Urinary bladder (tissue), 4 donors: ENCODE results near the gene PNMA8A. TPM values are rescaled to one million over a fixed set of nuclear protein-coding genes. Genes with fewer than 3 reads are reported as not detected.

Source experiments
- DNase-seq: peaks from one replicate; pipeline ENCODE4 v3.0.0-alpha.2; 2015; ENCODE audit errors: extremely low spot score
- H3K27ac ChIP-seq: one replicate; pipeline ENCODE4 v1.5.1; 2013; ENCODE audit warnings: low read depth, mild to moderate bottlenecking, moderate library complexity
- H3K36me3 ChIP-seq: one replicate; pipeline ENCODE4 v1.6.1; 2013; ENCODE audit warnings: mild to moderate bottlenecking, moderate library complexity; ENCODE audit not compliant: insufficient read depth
- H3K4me1 ChIP-seq: one replicate; pipeline ENCODE4 v1.6.1; 2013; ENCODE audit warnings: mild to moderate bottlenecking, moderate library complexity; ENCODE audit not compliant: insufficient read depth
- H3K4me3 ChIP-seq: one replicate; pipeline ENCODE4 v1.5.1; 2013; ENCODE audit warnings: low read depth, low read length
- WGBS: extraction: QIAGEN DNeasy Blood & Tissue Kit; methylation state at CpG from one replicate; pipeline ENCODE4 v1.1.7; 2013; 5-methylcytosine and 5-hydroxymethylcytosine counted together
- polyA plus RNA-seq: library from polyadenylated mRNA; stranded (reverse); fragments of 200-250 nt; gene quantifications from one replicate; pipeline ENCODE4 v1.2.3, GENCODE V29; 2013
- total RNA-seq: library from RNA; depleted of rRNA; stranded (reverse); fragments of >200 nt; gene quantifications from one replicate; pipeline ENCODE4 v1.2.3, GENCODE V29; 2014
- donor health status: healthy with polysubstance abuse.
- donor health status: healthy.

The PNMA8A gene
- total and polyA plus RNA-seq, 2 donors: 14.3 to 16.3 TPM

DNA sequence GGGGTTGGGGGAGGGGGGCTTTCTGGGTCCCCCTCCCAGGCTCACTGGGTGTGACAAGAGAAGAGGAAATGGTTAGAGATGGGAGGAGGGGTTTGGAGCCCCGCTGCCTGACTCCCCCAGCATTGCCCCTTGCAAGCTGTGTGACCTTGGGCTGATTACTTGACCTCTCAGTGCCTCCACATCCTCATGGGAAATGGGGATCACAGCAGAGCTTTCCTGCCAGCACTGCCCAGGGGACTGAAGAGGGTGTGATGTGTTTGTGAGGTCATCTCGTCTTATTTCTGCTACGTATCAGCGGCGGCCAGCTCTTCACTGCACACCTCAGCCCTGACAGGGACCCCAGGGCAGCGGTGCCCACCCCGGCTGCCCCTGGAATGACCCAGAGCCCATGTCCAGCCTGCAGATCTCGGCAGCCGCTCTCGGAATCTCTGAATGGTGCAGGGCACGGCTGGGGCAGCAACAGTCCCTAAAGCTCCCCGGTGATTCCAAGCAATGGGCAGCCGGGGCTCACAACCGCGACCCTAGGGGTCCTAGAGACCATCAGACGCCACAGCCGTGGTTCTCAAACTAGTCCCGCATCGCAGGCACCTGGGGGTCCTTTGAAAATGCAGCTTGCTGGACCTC is 15.9 kb upstream of the PNMA8A start:
- no peak overlapping the region for H3K4me3 ChIP-seq
- no peak overlapping the region for H3K27ac ChIP-seq
- no peaks in the 10 kb centered on the region for H3K4me1 ChIP-seq
- no peak for DNase-seq
- H3K36me3 ChIP-seq: no peaks in the 10 kb centered on the region
- WGBS: 10% methylated on average over 19 of the region's 19 CpGs

DNA sequence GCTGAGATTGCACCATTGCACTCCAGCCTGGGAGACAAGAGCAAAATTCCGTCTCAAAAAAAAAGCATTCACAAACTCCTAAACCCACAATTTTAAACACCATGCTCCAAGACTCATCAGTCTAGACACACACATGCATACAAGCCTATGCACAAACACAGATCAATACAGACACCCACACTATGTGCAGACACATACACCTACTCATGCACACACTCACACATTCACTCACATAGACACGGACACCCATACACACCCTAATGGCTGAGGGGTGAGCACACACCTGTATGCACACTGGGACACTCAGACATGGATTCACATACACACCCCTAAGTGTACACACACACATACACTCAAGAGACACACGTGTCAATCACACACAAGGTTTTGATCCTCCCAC is 15.0 kb upstream of the PNMA8A start:
- no peak for DNase-seq
- no peaks in the 10 kb centered on the region for H3K36me3 ChIP-seq
- no peaks in the 10 kb centered on the region for H3K4me1 ChIP-seq
- no peak overlapping the region for H3K27ac ChIP-seq
- 92% methylated on average over 3 of the region's 3 CpGs for WGBS
- H3K4me3 ChIP-seq: no peak overlapping the region

DNA sequence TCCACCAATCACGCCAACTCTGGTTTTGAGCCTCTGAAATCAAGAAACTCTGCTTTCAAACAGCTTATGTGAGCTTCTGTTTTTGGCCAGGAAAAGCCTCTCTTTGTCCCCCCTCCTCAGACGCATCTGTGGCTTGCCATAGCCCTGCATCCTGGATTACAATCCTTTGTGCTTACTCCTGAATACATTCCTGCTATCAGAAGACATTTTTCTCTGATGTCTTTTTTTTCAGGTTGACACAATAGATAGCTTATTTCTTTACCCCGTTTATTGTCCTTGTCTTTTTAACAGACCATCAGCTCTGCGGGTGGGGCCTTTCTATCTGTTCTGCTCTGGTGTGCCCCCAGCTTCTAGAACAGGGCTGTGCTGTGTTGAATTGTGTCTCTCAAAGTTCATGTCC is 13.3 kb upstream of the PNMA8A start:
- Histone ChIP-seq H3K4me1 (no peaks in the 10 kb centered on the region), H3K4me3 (no peak overlapping the region), H3K27ac (no peak overlapping the region), H3K36me3 (no peaks in the 10 kb centered on the region)
- no peak for DNase-seq
- WGBS: 71% methylated on average over 4 of the region's 4 CpGs

DNA sequence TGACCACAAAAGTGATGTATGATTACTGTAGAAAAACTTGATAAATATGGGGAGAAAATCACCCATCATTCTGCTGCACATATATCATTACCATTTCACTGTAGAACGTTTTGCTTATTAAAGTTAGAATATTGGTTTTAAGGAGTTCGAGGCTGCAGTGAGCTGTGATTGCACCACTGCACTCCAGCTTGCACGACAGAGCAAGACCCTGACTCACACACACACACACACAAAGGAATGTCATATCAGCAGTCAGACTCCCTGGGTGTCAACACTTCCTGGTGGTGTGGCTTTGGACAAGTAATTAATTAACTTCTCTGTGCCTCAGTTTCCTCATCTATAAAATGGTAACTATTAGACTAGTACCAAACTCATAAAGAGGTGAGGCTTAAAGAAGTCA is 11.3 kb upstream of the PNMA8A start:
- Histone ChIP-seq H3K4me3 (no peak overlapping the region), H3K36me3 (no peaks in the 10 kb centered on the region), H3K27ac (no peak overlapping the region), H3K4me1 (no peaks in the 10 kb centered on the region)
- 45% methylated on average over 3 of the region's 3 CpGs for WGBS
- no peak for DNase-seq

DNA sequence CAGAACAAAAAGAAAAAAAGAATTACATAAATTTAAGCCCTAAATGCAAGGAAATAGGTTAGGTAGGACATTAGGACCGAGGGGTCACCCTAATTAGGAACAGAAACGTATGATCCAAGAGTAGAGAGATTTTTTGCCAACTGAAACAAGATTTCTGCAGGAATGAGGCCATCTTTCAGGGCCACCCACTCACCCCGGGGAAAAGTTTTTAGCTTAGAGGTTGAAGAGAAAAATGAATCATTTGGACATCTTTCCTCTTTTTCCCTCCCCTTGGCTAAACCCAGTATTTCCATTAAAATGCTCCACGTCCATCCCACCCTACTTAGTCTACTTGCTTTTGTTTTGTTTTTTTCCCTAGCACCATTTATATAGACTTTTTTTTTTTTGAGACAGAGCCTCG is 10.6 kb upstream of the PNMA8A start:
- DNase-seq: peak; percentile 68
- Histone ChIP-seq H3K4me1 (no peaks in the 10 kb centered on the region), H3K4me3 (no peak overlapping the region), H3K27ac (no peak overlapping the region), H3K36me3 (no peaks in the 10 kb centered on the region)
- WGBS: 41% methylated on average over 5 of the region's 5 CpGs

DNA sequence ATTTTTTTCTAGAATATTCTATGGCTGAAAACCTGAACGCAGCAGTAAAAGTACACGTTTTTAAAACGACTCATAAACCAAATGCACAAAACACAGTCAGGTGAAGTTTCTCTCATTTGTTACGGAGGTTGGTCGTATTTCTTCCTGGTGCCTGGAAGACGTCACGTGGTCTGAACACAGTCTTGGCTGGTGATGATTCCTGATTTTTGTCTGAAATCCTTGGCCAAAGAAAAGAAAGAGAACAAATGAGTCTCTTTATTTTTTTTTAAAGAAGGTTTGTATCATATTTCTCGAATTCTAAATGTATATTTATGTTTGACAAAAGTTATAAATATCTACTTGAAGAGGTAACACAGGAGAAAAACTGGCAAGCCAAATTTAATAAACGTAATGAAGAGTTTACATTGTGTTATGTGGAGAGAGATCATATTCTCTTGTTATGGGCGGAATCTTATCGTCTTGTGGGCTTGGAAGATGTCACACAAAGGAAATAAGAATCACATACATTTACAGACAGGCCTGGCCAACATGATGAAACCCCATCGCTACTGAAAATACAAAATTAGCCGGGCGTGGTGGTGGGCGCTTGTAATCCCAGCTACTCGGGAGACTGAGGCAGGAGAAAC is 10.0 kb upstream of the PNMA8A start:
- H3K4me1 ChIP-seq: no peaks in the 10 kb centered on the region
- peak; percentile 67 for DNase-seq
- H3K27ac ChIP-seq: peak overlapping the region; percentile 56
- H3K36me3 ChIP-seq: no peaks in the 10 kb centered on the region
- H3K4me3 ChIP-seq: no peak overlapping the region
- 29% methylated on average over 16 of the region's 16 CpGs for WGBS

DNA sequence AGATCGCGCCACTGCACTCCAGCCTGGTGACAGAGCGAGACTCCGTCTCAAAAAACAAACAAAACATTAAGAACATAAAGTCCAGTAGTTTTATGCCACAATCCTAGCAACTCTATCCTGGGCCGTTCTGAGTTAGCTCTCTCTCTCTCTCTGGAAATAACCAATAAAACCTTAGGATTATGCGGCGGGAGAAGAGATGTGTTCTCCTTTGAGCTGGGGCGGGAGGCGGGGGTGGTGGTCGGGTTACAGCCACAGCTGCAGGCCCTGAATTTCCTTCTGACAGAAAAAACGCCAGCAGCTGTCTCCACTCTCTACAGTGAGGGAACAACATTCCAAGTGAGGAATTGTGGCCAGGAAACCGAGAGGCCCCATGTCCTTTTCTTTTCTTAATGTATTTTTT is 9.1 kb upstream of the PNMA8A start:
- peak; percentile 86 for DNase-seq
- WGBS: 19% methylated on average over 12 of the region's 12 CpGs
- Histone ChIP-seq H3K27ac (no peak overlapping the region), H3K36me3 (no peaks in the 10 kb centered on the region), H3K4me3 (no peak overlapping the region), H3K4me1 (no peaks in the 10 kb centered on the region)

DNA sequence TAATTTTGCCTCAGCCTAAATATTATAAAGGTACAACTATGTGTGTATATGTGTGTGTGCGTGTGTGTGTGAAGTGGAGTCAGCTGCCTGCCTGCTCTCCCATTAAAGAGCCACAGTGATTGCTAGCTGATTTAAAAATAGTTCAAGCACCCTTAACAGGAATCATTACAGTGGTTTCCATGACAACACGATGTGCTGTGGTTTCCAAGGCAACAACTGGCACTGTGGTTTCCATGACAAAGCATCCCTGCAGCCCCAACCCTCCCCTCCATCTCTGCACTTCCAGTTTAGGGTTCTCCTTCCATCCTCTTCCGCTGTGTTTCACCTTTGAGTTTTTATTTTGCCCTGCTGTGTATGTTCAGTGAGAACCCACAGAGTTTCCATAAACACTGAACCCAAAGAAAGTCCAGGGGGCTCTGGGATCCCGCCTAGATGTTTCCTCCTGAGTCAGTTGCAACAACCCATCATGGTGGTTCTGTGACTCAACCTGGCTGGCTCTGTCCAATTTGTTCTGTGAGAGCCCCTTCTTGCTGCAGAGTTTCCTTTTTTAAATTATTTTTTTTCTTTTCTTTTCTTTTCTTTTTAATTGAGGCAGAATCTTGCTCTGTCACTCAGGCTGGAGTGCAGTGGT is 7.1 kb upstream of the PNMA8A start:
- Histone ChIP-seq H3K4me1 (no peaks in the 10 kb centered on the region), H3K27ac (no peak overlapping the region), H3K36me3 (no peaks in the 10 kb centered on the region), H3K4me3 (no peak overlapping the region)
- no peak for DNase-seq
- WGBS: 66% methylated on average over 4 of the region's 4 CpGs

DNA sequence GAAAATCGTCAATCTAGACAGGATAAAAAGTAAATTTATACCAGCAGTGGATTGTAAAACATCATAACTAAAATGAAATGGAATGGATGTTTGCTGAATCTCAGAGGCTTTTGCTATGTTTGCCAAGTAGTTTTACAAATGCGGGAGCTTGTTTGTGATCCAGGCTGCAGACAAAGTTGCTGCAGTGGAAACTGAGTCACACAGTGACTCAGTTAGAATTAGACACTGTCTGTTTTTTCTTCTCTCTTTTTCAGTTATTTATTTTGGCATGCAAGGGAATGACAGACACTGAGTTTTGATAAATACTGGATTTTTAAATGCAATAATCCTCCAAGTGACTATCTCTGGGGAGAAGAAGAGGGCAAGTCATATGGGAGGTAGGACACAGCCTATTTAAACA is 4.6 kb upstream of the PNMA8A start:
- Histone ChIP-seq H3K36me3 (no peaks in the 10 kb centered on the region), H3K4me3 (no peak overlapping the region), H3K27ac (no peak overlapping the region), H3K4me1 (no peaks in the 10 kb centered on the region)
- no peak for DNase-seq
- 48% methylated on average over 2 of the region's 2 CpGs for WGBS

DNA sequence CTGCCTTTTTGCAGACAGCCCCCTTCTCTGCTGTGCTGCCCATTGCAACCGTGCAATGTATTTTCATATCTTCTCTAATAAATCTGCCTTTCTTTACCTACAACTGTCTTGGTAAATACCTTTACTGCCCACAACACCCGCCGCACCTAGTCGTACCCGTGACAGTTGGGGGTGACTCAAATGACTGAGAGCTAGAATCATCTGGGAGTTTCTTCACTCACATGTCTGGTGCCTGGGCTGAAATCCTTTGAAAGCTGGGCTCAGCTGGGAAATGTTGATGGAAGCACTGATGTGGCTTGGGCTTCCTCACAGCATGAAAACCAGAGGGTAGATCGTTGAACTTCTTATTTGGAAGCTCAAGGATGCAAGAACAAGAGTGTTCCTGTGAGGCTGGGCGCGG is 2.8 kb upstream of the PNMA8A start:
- no peak overlapping the region for H3K4me3 ChIP-seq
- H3K36me3 ChIP-seq: no peaks in the 10 kb centered on the region
- no peak for DNase-seq
- WGBS: 89% methylated on average over 8 of the region's 8 CpGs
- no peaks in the 10 kb centered on the region for H3K4me1 ChIP-seq
- no peak overlapping the region for H3K27ac ChIP-seq

DNA sequence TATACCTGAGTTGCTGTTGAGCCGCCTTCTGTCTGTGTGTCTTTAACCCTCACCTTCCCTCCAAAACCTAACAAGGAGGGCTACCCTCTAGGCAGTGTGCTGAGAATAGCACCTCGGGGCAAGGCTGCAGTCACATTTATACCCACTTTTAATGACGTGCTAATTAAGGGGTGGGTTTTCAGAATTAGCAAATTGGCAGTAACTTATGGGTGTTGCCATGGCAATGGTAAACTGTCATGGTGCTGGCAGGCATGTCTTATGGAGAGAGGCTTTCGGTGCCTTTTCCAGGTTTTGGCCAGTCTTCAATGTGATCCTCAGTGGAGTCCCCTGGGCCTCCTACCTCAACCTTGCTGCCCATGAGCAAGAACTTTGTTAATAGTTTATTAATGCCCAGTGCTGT is 1.2 kb upstream of the PNMA8A start:
- 86% methylated on average over 4 of the region's 4 CpGs for WGBS
- H3K27ac ChIP-seq: no peak overlapping the region
- H3K36me3 ChIP-seq: no peaks in the 10 kb centered on the region
- H3K4me3 ChIP-seq: no peak overlapping the region
- H3K4me1 ChIP-seq: no peaks in the 10 kb centered on the region
- no peak for DNase-seq

DNA sequence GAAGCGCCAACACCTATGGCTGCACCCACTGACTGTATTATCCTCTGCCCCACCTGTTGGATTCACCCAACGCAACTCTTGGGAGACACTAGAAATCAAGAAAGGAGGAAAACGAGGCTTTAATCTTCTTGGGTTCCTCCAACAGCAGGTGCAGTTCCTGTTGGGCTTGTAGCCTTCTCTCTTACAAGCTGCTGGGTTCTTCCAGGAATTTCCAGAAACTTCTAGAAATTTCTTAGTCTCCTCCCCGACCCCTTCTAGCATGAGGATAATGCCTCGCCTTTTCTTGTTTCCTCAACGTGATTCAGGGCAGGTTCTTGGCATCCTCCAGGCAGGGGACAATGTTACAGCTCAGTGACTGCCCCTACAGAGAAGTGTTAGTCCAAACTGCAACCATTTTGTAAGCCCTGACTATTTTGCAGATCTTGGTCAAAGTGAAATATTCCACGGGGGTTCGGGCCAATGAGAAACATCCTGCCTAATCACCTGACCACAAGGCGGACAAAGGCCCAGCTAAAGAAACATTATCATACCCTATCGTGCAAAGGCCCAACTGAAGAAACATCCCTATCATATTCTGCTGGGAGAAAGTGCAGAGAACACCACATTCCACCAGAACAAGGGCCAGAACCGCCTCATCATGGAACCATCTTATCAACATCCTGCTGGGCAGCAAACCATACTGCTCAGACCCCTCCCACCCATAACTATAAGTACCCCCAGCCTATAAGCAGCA is 614 bp upstream of the PNMA8A start:
- H3K36me3 ChIP-seq: no peaks in the 10 kb centered on the region
- no peak overlapping the region for H3K4me3 ChIP-seq
- H3K27ac ChIP-seq: no peak overlapping the region
- no peak for DNase-seq
- 52% methylated on average over 11 of the region's 11 CpGs for WGBS
- H3K4me1 ChIP-seq: no peaks in the 10 kb centered on the region

DNA sequence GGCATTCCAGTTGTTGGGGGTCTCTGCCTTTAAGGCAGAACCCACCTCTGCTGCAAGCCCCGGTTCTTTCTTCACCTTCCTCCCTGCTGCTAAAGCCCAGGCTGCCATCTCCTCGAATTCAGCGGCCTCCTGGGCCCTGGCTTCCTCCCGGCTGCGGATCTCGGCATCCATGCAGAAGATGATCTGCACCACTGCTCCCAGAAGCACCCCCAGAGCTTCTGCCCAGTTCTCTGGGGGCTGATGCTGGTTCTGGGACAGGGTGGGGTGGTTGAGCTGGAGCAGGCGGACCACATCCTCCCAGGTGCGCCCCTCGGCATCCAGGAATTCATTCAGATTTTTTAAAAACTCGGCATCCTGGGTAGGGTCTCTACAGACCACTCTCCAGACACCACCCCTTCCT is 987 bp downstream of the PNMA8A start:
- no peak overlapping the region for H3K27ac ChIP-seq
- WGBS: 85% methylated on average over 10 of the region's 10 CpGs
- H3K36me3 ChIP-seq: no peaks in the 10 kb centered on the region
- H3K4me1 ChIP-seq: no peaks in the 10 kb centered on the region
- H3K4me3 ChIP-seq: no peak overlapping the region
- DNase-seq: no peak
